ENCODE data around the gene PRAC2.
A peak's percentile ranks its signal among the peaks of the same experiment; 100 is the strongest.

Gene PRAC2

GRCh38 chr17:48720266-48721008 is 2.5 kb upstream of the PRAC2 start:
- DNase-seq (ENCODE audit: low spot score): no peak

GRCh38 chr17:48721009-48721402 is 2.0 kb upstream of the PRAC2 start:
- no peak for DNase-seq (ENCODE audit: low spot score)

DNA sequence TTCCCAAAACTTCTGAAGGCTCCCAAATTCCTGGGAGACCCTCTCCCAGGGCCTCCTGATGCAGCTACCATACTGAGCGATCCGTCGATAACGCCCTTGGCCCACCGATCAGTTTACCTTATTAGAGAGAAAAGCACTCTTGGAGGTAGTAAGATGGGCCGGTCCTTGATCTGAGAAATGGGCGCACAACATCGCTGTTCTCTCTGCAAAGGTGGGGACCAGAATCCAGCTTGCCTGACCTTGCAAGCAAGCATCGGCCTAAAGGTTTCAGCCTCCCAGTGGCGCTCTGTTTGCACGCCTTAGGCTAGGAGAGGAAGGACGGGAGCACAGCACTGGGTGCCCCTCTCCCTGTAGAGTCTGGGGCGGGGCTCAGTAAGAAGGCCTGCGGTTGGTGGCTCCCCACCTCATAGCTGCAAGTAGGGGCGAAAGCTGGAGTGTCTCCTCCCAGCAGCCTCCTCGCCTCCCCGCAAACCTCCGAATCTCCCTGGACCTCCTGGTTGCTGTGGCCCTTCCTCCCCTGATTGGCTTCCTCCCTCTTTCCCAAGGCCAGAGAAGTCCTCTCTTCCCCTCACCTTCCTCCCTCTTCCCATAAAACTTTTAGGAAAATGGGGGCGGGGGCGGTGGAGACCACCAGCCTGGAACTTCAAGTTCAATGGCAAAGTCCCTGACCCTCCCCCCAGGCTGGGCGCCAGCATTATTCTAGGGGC is 631 bp upstream of the PRAC2 start, which contains the start of gene PRAC1:
Gene PRAC1 (minus strand): TSS at position 318 of the 707 bp plus-strand sequence. CDS start 126 bp downstream, at position 192.
- DNase-seq (ENCODE audit: low spot score): no peak

DNA sequence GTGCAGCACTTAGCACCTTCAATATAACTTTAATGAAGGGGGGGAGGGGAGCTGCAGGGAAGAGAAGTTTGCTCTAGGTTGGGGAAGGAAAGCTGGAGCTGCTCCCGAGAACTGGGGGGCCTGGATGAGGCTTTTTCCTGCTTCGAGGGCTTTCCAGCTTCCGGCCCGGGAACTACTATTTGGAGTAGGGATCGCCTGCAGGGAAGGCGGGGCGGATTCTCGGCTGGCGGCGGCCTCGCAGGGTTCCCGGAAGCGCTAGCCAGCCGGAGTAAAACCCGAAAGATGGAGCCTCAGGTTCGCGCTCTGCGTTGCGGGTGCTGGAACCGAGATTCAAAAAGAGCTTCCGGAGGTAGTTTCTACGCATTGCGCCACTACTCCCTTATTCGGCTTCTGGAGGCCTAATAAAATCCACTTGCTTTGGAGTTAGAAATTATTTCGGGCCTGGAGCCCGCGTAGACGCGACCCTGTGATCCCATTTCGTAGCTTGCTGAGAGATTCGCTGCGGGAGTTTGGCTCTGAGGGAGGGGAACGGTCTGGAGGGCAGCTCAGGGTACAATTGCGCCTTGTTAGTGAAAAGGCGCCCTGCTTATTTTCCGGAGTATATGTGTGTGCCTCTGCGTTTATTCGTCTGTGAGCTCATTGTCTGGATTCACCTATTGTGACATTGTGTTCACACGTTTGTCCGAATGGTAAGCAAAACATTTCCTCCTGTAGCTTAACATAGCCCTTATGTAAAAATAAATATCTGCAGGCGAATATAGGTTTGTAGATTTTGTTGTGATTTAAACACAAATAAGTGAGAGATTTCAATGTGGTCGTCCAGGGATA is 652 bp downstream of the PRAC2 start:
- DNase-seq (ENCODE audit: low spot score): no peak

- DNase-seq (ENCODE audit: low spot score): peak; percentile 84
Measured at GRCh38 chr17:48724251-48725003, 1.4 kb downstream of the PRAC2 start.

GRCh38 chr17:48725004-48725287 is 2.0 kb downstream of the PRAC2 start:
- DNase-seq (ENCODE audit: low spot score): no peak

GRCh38 chr17:48725288-48726064 is 2.5 kb downstream of the PRAC2 start:
- DNase-seq (ENCODE audit: low spot score): no peak

GRCh38 chr17:48726114-48726915 is 3.3 kb downstream of the PRAC2 start:
- no peak for DNase-seq (ENCODE audit: low spot score)

DNA sequence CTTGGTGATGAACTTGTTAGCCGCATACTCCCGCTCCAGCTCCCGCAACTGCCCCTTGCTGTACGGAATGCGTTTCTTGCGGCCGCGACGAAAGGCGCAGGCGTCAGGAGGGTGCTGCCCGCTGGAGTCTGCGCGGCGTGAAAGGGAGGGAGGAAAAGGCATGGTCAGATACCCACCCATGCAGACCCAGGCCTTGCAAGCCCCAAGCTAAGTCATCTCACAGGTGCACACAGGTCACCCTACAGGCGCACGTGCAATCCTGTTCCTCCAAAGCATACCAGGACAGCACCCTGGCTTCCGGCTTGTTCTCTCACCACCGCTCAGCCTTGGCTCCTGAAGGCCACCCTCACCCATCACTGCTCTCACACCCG is 3.9 kb downstream of the PRAC2 start:
- DNase-seq (ENCODE audit: low spot score): no peak

DNA sequence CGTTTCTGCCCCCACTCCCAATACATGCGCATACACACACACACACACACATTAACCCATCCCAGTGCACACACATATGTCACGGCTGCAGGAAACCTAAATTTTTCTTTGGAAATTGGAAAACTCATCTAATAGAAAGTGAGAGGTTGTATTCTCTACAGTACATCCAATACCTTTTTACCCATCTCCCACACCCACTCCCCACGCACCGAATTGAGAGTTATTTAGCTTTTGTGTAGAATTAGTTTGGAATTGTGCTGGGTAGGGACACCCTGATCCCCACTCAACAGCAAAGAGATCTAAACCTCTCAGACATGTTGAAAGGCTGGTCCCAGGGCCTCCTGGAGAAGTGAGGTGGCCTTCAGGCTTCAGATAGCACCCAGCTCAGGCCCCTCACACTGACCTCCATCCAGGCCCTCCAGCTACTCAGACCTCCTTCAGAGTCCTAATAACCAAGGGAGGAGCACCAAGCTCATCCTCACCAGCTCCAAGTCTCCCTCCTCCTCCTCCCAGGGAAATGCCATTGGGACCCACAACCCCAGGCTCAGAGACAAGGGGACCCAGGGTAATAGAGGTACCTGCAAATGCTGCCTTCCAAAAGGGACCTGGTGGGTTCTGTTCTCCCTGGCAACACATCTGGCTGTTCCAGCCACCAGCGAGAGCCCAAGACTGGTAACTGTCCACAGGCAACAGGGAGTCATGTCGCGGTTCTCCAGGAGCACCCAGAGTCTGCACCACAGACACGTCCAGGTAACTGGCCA is 4.6 kb downstream of the PRAC2 start:
- DNase-seq (ENCODE audit: low spot score): no peak

DNA sequence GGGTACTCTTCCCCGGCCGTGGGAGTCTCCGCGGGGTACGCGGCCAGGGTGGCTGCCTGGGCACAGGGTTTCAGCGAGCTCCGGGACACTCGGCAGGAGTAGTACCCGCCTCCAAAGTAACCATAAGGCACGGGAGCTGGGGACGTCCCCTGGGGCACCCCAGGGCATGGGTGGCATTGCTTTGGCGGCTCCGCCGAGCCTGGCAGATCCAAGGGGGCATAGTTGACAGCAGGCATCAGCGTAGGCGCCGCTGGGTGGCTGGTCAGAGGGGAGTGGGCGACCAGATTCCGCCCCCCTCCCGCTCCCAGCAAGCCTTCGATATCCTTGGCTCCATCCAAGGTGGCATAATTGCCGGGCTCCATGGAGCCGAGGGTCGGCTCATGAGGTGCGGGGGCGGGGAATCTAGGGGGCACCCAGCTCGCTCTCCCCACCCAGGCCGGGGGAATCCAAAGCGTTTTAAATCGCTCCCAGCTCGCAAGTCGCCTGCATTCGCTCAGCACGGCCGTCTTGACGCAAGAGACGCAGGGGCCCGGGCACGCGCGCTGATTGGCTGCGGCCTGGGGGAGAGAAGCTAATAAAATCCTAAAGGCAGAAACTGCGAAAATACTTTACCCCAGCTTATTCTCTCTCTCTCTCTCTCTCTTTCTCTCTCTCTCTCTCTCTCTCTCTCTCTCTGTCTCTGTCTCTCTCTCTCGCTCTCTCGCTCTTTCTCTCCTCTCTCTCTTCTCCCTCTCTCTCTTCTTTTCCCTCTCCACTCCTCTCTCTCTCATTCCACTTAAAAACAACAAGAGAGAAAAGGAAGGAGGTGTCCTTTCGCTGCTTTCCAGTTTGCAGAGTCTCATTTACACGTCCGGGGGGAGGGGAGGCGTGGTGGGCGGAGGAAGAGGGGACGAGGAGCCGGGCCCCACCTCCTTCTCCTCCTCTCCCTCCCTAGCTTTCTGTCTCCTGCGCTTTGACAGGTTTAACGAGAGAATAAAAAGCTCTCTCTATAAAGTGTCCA is 5.5 kb downstream of the PRAC2 start, which contains the start of gene HOXB13:
Gene HOXB13 (minus strand): TSS at position 519 of the 1,000 bp plus-strand sequence. CDS start 157 bp downstream, at position 362.
- peak; percentile 69 for DNase-seq (ENCODE audit: low spot score)

GRCh38 chr17:48729335-48730239 is 6.6 kb downstream of the PRAC2 start:
- DNase-seq (ENCODE audit: low spot score): no peak

GRCh38 chr17:48730240-48730550 is 7.2 kb downstream of the PRAC2 start:
- DNase-seq (ENCODE audit: low spot score): no peak

DNA sequence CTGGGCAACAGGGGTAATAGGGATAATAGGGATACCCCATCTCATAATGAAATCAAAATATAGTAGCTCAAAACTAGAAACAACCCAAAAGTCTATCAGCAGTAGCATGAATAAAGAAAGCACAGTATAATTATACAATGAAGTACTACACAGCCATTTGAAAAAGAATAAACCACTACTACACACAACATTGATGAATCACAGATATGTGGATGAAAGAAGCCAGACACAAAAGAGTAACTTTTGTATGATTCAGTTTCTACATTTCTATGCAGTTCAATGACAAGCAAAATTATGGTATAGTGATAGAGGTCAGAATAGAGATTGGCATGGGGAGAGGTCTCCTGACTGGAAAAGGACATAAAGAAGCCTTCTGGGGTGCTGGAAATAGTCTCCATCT is 8.4 kb downstream of the PRAC2 start:
- no peak for DNase-seq (ENCODE audit: low spot score)

DNA sequence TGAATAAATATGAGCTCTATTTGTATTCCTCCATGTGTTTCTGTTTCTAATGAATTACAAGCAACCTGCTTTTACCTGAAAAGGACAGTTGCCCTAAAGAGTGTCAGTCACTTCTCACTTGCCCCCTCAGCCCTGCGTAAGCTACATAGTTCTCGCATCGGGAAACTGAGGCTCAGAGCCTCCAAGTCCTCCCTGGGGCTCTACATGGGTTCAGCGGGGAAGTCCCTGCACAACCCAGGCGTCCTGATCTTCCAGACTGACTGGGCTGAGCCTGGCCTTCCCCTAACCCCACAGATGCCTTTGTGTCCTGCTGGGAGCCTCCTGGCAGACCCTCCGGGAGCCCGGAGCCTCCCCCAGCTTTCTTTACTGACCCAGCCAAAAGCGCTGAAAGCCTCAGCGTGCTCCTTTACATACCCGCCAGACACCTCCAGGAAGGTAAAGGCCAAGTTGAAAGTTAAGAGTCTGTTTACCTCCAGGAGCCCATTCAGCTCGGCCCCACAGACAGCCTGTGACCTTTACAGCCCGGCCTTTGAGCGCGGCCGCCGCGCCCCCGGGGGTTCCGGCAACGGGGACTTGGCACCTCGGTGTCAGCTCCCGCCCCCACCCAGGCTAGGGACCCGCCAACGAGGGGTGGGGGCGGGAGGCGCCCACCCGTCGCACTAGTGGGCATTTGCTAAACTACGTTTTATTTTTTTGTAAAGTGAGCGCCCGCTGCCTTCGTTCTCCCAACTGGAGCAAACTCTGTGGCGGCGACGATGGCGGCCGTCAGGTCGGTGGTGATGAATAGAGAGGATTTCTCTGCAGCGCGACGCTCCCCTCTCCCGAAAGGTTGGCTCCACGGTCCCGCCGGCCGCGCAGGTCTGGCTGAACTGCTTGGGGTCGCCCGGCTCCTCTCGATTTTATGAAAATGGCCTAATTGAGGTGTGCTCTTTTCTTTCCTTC is 10.0 kb downstream of the PRAC2 start:
- no peak for DNase-seq (ENCODE audit: low spot score)

DNA sequence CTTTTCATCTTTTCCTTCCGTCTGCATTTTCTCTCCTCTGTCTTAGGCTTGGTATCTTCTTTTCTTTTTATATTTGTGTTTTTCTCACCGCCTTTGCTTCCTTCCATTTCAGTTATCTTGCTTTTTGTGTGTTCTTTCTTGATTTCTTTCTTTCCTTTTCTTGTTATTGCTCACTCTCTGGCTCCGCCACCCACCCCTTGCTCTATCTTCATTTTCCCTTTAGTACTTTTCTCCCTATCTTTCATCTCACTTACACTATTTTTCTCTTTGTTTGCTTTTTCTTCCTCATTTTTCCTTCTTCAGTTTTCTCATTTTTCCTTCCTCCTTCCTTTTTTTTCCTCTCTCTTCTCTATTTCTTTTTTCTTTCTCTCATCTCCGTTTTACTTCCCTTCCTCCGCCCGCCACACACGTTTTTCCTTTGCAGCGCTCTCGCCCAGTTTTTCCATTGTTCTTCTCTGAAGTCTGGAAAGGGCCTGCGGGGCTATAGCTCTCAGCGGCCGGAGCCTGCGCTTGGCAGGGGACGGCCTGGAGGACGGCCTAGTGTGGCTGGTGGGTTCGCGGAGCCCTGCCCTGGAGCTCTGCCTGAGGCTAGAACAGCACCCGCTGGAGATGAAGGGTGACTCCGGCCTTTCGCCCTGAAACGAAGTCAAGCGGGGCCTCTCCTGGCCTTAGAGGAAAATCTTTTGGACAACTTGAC is 10.8 kb downstream of the PRAC2 start:
- DNase-seq (ENCODE audit: low spot score): no peak
